GM18861 (cell line): ENCODE results near the gene BAZ1B.
"Not testable (repeated sequence)": the region's sequence is repeated elsewhere in the genome, so short reads cannot be mapped to it uniquely, and the experiment has no call there.

ENCODE experiments used
- ATAC-seq: cut with Tn5 transposase; IDR thresholded peaks from one replicate; pipeline ENCODE4 v1.9.1; 2021; ENCODE audit not compliant: unreplicated experiment

The BAZ1B gene

DNA sequence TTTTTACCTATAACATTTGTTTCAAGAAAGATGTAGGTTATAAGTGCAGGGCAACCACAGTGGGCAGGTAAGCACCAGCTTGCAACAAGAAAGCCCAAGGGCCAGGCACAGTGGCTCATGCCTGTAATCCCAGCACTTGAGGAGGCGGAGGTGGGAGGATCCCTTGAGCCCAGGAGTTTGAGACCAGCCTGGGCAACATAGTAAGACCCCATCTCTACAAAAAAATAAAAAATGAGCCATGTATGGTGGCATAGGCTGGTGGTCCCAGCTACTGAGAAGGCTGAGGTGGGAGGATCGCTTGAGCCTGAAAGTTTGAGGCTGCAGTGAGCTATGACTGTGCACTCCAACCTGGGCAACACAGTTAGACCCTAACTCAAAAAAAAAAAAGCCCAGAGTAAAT is 22.6 kb upstream of the BAZ1B start:
- ATAC-seq, result no peak

DNA sequence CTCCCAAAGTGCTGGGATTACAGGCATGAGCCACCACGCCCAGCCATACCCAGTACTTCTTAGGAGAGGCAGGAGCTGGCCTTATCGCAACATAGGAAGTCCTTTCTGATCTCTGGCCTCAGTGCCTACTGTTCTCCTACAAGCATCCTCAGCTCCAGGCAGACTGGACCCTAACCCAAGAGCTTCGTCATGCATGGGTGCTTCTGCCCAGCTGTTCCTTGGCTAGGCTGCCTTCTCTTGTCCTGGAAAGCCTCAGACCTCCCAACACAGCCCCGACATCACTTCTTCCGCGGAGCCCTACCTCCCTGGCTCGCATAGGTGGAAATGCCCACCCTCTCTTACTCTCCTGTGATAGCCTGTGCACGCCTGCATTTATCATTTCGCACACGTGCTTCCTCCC is 19.6 kb upstream of the BAZ1B start:
- no peak for ATAC-seq

DNA sequence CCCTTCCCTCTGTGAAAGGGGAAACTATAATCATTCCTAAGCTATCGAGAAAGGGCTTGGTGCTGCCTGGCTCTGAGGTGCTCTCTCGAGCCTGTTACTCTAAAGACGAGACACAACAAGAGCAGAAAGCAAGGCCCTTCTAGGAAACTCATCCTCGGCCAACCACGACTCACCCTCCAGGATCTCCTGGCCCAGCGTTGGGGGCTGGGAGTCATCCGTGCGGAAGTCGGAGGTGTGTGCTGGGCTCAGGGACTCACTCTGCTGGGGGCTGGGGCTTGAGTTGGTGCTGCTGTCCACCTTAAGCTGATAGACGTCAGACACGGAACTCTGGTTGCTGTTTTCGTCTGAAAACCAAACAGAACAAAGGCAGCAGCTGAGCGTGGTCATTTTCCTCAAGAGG is 17.6 kb upstream of the BAZ1B start:
- ATAC-seq, result no peak

DNA sequence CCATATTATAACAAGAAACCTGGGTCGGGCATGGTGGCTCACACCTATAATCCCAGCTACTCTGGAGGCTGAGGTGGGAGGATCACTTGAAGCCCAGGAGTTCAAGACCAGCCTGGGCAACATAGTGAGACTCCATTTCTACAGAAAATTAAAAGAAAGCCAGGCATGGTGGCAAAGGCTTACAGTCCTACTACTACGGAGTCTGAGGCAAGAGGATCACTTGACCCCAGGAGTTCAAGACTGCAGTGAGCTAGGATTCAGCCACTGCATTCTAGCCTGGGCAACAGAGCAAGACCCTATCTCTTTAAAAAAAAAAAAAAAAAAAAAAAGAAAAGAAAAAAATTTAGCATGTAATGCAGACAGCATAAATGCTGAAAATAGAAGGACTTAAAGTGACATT is 16.4 kb upstream of the BAZ1B start:
- ATAC-seq, result not testable (repeated sequence)

DNA sequence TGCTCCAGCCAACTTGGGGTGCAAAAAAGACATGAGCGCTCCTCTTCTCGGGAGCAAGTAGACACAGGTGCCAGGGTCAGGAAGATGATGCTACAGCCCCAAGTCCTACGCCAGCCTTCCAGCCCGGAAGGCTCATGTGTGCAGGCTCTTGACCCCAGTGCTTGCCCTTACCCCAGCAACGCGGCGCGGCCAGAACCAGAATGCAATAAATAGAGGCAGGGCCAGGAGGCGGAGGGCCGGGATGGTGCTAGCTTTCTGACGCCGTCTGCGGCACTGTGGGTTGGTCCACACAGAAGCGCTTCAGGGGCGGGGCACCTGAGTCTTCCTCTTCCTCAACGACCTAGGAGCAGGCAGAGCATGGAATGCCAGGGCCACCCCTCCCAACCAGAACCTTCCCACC is 15.0 kb upstream of the BAZ1B start:
- ATAC-seq, result no peak

DNA sequence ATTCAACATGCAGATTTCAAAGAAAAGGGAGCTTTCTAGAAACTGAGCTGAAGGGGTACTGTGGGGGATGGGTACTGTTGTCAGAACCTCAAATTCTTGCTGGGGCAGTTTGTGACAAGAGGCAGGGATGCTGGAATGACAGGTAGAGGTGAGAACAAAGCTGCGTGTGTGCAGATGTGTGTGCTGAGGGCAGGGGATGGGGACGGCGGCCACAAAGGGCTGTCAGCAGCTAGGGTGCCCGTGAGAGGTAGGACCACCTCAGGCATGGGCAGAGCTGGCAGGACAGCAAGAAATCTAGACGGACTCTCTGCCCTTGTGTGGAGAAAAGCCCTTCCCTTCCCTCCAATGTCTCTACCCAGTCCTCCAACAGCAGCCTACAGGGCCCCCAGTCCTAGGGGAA is 14.4 kb upstream of the BAZ1B start:
- no peak for ATAC-seq

DNA sequence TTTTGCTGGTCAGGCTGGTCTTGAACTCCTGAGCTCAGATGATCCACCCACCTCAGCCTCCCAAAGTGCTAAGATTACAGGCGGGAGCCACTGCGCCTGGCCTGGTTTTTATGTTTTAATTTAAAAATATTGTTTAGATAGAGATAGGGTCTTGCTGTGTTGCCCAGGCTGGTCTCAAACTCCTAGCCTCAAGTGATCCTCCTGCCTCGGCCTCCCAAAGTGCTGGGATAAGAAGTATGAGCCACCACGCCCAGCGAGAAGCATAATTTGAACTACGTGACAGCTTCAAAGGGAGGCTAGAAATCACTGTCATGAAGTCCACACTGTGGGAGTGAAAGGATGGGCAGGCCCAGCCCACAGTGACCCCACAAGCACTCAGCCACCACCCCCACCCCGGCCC is 13.8 kb upstream of the BAZ1B start:
- ATAC-seq, result not testable (repeated sequence)

DNA sequence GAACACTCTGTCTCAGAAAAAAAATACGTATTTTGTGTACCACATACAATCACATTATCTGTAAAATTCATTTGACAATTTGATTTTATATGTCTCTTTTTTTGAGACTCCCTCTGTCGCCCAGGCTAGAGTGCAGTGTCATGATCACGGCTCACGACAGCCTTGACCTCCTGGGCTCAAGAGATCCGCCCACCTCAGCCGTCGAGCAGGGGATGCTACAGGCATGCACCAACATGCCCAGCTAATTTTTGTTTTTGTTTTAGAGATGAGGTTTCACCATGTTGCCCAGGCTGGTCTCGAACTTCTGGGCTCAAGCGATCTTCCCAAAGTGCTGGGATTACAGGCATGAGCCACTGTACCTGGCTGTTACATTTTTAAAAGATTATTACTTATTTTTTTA is 11.6 kb upstream of the BAZ1B start:
- no peak for ATAC-seq

DNA sequence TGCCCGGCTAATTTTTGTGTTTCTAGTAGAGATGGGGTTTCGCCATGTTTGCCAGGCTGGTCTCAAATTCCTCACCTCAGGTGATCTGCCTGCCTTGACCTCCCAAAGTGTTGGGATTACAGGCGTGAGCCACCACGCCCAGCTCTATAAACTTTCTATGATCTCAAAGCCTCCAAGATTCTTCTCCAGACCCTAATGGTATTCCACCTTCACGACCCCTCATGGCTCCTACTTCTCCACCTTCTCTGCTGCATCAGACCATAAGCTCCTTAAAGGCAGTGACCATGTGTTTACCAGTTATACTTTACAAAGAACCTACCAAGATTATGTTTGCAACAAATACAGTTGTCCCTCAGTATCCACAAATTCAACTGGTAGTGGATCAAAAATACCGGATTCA is 10.1 kb upstream of the BAZ1B start:
- ATAC-seq, result no peak

DNA sequence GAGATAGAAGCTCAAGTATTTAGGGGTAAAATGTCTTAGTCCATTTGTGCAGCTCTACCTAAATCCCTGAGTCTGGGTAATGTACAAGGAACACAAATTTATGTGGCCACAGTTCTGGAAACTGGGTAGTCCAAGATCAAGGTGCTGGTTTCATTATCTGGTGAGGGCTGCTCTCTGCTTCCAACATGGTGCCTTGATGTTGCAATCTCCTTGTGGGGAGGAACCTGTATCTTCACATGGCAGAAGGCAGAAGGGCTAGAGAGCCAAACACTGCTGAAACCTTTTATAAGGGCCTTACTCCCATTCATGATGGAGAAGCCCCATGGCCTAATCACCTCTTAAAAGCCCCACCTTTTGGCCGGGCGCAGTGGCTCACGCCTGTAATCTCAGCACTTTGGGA is 8.7 kb upstream of the BAZ1B start:
- no peak for ATAC-seq

DNA sequence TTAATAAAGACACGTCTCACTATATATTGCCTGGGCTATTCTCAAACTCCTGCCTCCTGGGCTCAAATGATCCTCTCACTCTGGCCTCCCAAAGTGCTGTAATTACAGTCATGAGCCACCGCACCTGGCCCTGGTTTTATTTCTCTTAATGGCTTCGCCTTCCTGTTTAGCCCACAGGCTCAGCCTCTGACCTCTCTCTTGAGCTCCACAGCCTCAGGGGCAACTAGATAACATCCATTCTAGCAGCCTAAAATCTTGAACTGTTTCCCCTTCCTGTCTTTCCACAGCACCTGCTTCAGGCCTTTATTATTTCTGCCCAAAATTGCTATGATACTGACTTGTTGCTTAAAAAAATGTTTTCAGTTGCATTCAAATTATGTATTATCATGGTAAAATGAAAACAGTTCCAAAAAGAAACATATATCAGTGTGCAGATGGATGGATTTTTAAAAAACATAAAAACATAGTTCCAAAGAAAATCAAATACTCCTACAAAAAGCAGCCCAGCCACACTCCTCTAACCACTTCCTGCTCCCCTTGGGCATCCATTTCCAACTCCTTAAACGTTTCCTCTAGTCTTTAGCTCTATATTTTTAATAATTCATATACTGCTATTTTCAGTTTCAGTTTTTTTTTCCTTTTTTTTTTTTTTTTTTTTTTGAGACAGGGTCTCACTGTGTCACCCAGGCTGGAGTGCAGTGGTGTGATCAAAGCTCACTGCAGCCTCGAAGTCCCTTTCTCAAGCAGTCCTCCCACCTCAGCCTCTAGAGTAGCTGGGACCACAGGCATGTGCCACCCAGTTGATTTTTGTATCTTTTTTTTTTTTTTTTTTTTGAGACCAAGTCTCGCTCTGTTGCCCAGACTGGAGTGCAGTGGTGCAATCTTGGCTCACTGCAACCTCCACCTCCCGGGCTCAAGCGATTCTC is 5.1 kb upstream of the BAZ1B start:
- no peak for ATAC-seq

DNA sequence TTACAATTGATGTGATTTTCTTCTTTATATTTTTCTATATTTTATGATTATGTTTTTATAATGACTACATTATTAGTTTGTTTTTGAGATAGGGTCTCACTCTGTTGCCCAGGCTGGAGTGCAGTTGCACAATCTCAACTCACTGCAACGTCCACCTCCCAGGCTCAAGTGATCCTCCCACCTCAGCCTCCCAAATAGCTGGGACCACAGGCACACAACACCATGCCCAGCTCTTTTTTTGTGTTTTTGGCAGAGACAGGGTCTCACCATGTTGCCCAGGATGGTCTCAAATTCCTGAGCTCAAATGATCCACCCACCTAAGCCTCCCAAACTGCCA is 4.0 kb upstream of the BAZ1B start:
- ATAC-seq, result not testable (repeated sequence)

DNA sequence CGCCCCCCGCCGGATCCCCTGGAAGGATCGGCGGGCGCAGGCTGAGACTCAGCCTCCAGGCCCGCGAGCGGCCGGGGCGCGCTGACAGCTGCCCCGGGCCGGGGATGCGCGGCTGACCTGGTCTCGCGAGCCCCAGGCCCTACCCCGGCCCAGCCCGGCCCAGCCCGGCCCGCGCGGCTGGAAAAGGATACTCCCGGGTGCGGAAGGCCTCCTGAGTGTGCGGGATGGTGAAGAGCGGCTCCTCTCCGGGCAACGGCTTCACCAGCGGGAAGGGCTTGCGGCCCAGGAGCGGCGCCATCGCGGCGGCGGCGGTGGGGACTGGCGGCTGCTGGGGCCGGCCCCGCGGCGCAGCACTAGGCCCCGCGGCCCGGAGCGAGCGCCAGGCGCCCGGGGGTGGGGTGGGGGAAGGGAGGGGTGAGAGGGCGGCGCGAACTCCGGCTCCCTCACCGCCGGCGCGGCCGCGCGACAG is 423 bp downstream of the BAZ1B start:
- peak; percentile 21 for ATAC-seq

DNA sequence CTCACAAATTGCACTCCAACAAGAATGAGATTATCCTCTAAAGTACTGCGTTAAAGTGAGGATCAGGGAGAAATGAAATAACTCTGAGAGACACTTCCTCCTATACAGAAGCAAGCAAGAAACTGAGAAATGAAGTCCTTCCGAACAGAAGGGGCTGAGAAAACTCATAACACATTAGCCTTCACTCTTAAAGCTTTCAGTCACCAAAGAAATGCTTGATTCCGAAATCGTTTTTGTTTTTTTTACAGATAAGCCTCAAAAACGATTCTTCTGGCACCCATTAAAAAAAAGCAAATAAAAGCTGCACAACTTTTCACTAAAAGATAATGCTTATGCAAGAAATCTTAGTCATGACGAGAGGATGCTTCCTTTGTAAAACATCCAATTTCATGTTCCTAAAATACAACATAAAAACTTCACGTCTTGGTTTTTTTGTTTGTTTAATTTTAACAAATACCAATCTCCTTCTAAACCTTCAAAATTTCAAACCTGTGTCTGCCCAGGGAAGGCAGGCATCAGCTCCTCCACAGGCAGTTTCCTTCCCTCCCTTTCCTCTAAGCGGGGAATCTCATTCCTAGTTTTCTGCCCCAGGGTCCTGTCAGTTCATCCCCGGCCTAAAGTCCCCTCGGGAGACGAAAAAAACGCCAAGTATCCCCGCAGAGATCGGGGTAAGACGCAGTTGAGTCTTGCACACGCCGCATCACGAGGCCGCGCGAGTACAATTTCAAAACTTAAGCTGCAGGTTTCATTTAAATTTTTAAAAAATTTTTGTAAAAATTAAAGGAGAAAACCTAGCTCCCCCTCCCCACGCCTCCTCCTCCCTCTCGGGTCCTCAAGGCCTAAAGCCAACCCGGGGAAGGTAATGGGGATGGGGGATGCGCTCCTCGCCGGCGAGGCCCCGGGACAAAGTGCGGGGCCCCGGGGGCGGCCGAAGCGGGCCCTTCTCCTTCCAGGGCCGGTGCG is 1.1 kb downstream of the BAZ1B start:
- ATAC-seq, result no peak

DNA sequence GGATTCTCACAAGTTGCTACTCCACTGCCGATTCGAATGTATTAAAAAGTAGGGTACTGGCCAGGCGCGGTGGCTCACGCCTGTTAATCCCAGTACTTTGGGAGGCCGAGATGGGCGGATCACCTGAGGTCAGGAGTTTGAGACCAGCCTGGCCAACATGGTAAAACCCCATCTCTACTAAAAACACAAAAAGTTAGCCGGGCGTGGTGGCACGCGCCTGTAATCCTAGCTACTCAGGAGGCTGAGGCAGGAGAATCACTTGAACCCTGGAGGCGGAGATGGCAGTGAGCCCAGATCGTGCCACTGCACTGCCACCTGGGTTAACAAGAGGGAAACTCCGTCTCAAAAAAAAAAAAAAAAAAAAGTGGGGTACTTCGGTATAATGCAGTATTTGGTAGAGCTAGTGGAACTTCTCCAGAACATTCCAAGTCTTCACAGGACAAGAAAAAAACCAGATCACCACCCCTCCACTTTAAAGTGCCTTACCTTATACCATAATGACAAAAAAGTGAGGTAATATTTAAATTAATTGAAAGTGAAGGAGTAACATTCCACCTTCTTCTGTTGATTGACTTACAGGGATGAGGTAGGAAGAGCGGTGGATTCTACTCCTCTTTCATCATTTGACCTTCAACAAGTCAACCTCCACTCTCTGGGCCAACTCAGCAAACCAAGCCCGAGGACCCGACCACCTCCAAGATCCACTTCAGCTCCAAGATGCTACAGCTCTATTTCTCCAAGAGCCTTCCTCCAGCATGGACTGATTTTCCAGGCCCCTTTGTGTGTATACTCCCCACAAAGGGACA is 2.0 kb downstream of the BAZ1B start:
- ATAC-seq, result no peak

DNA sequence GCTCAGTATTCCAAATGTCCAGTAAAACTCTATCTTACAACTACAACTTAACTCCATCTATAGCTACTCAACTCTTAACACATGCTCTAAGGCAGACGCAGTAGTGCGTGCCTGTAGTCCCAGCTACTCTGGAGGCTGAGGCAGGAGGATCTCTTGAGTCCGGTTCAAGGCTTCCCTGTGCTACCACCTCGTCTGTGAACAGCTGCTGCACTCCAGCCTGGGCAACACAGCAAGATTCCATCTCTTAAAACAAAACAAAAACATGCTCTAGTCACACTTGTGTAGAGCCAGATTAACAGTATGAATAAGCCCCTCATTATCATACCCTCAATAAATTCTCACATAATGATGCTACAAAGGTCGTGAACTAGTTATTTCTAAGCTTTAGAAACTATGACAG is 3.6 kb downstream of the BAZ1B start:
- ATAC-seq, result no peak

DNA sequence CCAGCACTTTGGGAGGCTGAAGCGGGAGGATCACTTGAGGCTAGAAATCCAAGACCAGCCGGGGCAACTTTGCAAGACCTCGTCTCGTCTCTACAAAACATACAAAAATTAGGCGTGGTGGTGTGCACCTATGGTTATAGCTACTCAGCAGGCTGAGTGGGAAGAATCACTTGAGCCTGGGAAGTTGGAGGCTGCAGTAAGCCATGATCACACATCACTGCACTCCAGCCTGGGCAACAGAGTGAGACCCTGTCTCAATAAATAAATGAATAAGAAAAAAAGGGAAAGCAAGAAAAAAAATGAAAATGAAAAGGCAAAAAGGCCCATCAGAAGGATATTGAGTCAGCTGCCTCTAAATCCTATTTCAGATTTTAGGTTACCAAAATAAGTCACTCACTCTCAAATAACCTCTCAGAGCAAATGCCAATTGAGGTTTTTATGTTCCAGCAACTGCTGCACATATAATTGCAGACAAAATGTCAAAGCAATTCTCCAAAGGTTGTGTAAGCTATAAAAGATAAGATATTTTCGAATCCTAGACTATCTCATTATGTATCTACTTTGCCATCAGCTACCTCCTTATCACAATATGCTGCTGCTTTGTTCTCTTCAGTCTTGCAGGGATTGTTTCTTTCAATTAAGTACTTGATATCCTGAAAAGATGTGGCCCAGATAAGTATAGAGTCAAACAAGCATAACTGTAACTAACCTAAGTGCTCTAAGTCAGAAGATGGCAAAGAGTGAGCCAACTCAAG is 4.7 kb downstream of the BAZ1B start:
- ATAC-seq, result no peak

DNA sequence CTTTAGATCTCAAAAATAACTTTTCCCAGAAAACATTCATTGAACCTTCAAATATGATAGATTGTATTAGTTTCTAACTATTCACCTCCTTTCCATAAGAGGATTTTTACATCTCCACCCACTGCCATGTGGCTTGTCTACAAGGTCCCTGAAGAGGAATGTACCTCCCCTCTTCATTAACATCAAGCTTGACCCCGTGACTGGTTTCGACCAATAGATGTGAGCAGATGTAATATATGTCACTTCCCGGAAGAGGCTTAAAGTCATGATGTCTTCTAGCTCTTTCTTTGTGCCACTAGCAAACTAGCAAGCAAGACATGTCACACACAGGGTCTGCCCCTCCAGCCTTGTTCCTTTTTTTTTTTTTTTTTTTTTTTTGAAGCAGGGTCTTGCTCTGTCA is 6.9 kb downstream of the BAZ1B start:
- no peak for ATAC-seq

DNA sequence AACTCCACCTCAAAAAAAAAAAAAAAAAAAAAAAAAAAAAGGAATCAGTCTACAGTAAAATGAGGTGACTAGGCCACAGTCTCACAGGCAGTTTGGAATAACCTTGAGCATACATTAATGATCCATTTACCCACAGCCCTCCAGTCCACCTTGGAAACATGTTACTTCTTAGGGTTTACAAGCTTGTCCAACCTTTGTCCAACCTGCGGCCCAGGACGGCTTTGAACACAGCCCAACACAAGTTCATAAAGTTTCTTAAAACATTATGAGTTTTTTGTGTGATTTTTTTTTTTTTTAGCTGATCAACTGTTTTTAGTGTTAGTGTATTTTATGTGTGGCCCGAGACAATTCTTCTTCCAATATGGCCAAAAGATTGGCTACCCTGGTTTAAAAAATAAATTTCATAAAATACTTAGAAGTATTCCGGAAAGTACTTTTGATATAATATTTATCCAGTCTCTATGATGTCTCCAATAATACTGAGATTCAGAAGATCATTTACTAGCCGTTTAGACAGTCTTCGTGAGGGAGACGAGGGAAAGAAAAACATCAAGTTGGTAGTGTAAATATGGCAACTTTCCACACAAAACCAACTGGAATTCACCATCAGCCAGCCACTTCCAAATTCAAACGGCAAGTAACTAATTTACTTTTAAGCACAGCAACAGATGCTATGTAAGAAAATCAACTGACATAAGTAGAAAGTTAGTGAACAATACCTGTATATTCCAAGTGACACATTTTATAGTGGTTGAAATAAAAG is 9.9 kb downstream of the BAZ1B start:
- no peak for ATAC-seq

DNA sequence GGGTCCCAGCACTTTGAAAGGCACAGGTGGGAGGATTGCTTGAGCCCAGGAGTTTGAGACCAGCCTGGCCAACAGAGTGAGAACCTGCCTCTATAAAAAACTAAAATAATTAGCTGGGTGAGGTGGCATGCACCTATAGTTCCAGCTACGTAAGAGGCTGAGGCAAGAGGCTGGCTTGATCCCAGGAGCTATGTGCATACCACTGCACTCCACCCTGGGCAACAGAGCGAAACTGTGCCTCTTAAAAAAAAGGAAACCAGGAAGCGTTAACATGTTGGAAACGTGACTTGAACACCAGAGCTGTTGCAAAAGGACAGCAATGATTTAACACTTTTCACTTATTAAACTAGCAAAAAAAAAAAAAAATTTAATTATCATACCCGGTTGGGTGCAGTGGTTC is 12.6 kb downstream of the BAZ1B start:
- no peak for ATAC-seq
